HG02798 (cell line): ENCODE data around the gene ASPDH.

Experiments used
- ATAC-seq: cut with Tn5 transposase; IDR thresholded peaks from one replicate; pipeline ENCODE4 v1.9.1; 2021; ENCODE audit warnings: mild to moderate bottlenecking; ENCODE audit not compliant: unreplicated experiment, poor library complexity

The ASPDH gene

DNA sequence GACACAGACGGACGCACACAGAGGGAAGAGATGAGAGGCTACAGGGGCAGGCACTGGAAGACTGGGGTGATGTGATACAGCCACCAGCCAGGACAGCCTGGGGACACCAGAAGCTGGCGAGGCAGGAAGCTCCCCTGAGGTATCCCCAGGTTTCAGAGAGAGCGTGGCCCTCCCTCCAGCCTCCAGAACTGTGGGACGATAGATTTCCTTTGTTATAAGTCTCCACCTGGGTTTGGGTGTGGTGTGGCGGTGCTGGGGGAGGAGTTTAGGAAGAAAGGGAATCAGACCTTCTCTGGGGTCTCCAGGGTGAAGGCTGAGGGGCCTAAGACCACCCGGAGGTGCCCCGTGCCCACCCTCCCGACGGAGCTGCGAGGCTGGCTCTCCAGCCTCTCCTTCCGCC, 2.7 kb upstream of the ASPDH start:
- ATAC-seq = no peak

GRCh38 chr19:50515168-50515561, 1.5 kb upstream of the ASPDH start:
- ATAC-seq = no peak

DNA sequence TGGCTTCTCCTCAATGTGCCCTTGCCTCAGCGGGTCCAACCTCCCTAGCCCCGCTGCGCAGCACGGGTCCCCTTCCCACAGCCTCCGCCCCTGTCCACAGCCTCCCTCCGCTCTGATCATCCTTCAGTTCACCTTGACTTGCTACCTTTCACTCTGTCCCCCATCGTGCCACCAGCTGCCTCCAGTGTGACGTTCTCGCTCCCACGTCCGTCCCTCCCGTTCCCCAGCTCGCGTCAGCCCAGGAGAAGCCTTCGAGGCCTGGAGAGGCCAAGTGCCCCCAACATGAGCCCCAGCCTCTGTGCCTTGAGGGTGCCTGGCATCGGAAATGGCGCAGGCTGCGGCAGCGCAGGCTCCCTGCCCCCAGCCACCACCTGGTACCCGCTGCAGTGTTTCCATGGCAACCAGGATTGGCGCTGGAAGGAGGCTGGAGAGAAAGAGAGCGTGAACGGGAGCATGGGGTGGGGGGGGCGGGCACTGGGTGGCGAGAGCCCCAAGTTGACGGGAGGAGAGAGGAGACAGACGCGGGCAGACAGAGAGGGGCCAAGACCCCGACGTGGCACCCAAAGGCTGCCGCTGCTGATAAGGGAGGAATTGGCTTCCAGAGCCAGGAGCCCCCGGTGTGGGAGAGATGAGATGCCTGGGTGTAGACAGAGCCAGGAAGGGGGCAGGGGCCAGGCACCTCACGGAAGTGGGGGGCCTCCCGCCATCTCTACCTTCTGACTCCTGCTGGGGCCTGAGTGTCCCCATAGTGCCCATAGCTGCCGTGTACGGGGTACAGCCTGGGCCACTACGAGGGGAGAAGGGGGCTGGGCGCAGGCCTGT, 844 bp upstream of the ASPDH start:
- ATAC-seq = no peak

DNA sequence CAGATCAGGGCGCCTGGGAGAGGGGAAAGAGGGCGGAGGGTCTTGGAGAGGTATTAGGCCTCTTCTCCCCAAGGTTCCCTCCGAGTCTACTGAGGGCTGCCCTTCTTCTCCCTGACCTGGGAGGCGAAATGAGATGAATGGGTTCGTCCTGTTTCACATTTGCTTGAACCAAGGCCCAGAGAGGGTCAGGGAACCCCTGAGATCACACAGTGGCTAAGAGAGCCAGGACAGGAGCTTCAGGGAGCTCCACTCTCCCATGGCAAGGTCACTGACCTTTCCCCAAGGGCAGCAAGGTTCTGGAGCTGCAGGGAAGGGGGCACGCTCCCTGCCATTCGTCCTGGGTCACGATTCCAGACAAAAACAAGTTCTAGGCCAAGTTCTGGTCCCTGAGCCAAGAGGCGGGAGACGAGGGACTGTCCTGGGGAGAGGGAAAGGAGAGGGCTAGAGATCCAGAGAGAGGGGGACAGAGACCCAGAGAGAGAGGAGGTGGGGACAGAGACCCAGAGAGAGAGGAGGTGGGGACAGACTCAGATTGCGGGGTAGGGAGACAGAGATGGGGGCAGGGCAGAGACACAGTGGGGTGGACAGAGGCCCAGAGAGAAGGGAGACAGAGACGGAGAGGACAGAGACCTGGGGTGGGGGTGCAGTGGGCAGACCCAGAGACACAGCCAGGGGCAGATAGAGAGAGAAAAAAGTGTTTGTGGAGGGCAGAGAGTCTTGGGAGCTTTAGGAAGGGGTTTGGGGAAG, 541 bp downstream of the ASPDH start:
- ATAC-seq = no peak

GRCh38 chr19:50512112-50512998, 1.4 kb downstream of the ASPDH start:
- ATAC-seq = no peak

GRCh38 chr19:50511069-50511822, 2.5 kb downstream of the ASPDH start, which contains the start of gene JOSD2:
TSS of gene JOSD2 (minus strand) at chr19:50511191. CDS start at chr19:50510431, 760 bp downstream.
- peak; percentile 91 for ATAC-seq

- ATAC-seq = no peak
Observed at GRCh38 chr19:50510700-50511068, 3.0 kb downstream of the ASPDH start.

- no peak for ATAC-seq
Observed at GRCh38 chr19:50510121-50510670, 3.5 kb downstream of the ASPDH start.

DNA sequence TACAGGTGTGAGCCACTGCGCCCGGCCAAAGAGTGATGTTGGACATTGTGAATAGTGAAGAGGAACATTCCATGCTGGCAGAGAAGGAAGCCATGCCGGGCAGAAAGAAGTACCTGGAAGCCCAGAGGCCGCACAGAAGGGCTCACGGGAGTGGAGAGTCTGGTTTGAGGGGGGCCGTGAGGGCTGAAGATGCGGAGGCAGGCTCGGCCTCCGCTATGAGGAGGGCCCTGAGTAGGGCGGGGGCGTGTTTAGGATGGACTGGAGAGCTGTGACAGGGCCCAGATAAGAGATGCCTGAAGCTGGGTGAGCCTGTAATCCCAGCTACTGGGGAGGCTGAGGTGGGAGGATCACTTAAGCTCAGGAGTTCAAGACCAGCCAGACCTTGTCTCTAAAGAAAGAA, 4.3 kb downstream of the ASPDH start:
- no peak for ATAC-seq

GRCh38 chr19:50508843-50509190, 4.9 kb downstream of the ASPDH start:
- ATAC-seq = no peak

GRCh38 chr19:50507376-50507775, 6.3 kb downstream of the ASPDH start:
- no peak for ATAC-seq

DNA sequence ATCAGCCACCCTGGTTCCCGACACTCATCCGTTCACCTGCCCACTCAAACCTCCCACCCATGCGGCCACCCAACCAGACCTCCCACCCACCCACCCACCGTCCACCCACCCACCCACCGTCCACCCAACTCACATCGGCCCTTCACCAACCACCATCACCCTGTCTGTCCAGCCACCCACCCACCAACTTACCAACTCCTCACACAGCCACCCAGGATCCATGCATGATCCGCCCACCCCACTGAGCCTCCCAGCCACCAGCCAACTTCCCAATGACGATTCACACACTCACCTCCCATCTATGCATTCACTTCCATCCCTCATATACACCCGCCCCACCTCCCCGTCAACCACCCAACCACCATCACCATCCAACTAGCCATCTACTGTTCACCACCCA, 7.0 kb downstream of the ASPDH start:
- ATAC-seq = no peak

- no peak for ATAC-seq
Observed at GRCh38 chr19:50505856-50506611, 7.7 kb downstream of the ASPDH start.

- no peak for ATAC-seq
Observed at GRCh38 chr19:50501568-50502475, 11.9 kb downstream of the ASPDH start.

- ATAC-seq = no peak
Observed at GRCh38 chr19:50501186-50501567, 12.5 kb downstream of the ASPDH start.

DNA sequence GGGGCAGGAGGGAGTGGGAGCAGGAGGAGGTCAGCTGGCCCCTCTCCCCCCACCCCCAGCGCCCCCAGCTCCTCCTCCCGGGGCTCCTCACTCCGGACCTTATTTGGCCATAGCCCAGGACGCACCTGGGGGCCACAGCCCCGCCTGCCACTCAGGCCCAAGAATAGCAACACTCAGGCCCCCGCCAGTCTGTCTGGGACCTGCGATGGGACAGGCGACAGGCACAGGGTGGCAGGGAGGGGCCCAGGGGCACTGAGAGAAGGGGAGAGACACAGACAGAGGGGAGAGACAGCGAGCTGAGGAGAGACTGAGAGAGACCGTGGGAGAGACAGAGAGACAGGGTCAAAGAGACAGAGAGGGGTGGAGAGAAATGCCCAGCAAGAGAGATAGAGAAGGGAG, 13.0 kb downstream of the ASPDH start:
- no peak for ATAC-seq

DNA sequence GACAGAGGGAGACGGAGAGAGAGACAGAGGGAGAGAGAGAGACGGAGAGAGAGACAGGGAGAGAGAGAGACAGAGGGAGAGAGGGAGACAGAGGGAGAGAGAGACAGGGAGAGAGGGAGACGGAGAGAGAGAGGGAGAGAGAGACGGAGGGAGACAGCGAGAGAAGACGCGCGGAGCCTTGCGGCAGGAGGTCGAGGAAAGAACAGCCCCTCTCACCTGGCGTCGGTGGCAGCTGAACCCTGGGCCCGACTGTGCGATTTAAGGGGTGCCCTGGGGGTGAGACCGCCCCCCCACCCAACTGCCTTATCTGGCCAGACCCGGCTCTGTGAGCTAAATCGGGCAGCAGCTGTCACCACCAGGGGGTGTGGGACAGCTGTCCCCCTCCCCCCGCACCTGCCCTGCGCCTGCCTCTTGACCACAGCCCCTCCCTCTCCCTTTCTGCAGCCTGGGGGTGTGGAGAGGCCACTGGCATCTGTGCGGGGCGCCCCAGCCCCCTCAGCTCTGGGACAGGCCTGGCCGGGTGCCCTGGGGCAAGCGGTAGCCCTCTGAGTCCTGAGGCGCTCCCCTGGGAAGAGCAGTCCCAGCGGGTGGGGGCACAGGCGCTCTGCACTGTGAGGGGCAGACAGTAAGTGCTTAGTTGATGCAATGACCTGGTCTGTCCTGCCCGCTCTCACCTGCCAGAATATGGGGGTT, 13.5 kb downstream of the ASPDH start:
- ATAC-seq = no peak
